ENCODE results near the gene PDS5A. TPM values are rescaled to one million over a fixed set of nuclear protein-coding genes. Genes with fewer than 3 reads are reported as not detected.
"Not testable (repeated sequence)": the region's sequence is repeated elsewhere in the genome, so short reads cannot be mapped to it uniquely, and the experiment has no call there.

The PDS5A gene
- total RNA-seq, 1 donor, result 70.9 TPM

DNA sequence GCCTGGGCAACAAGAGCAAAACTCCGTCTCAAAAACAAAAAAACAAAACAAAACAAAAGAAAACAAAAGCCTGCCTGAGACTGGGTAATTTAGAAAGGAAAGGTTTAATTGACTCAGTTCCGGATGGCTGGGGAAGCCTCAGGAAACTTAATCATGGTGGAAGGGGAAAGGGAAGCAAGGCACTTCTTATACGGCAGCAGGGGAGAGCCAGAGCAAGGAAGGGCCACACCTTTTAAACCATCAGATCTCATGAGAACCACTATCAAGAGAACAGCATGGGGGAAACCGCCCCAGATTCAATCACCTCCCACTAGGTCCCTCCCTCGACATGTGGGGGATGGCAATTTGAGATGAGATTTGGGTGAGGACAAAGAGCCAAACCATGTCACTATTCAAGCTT lies 157.5 kb downstream of the PDS5A start:
- Histone ChIP-seq H3K9me3 (ENCODE audit: low read depth, low read length) (no peaks in the 10 kb centered on the region), H3K79me2 (ENCODE audit: insufficient read depth, low read length) (no peaks in the 10 kb centered on the region), H4K20me1 (ENCODE audit: insufficient read depth, low read length) (no peaks in the 10 kb centered on the region), H3K36me3 (ENCODE audit: insufficient read depth, low read length) (no peaks in the 10 kb centered on the region), H3K4me3 (ENCODE audit: insufficient read depth, low read length) (no peak overlapping the region), H3K4me1 (ENCODE audit: insufficient read depth, low read length) (no peaks in the 10 kb centered on the region), H3K27me3 (ENCODE audit: insufficient read depth, low read length) (no peaks in the 10 kb centered on the region), H3K4me2 (ENCODE audit: insufficient read depth, low read length) (no peak overlapping the region), H3K27ac (ENCODE audit: low read depth, low read length) (no peak overlapping the region), H2AFZ (ENCODE audit: low read length) (no peak overlapping the region)
- no peak for DNase-seq (ENCODE audit: insufficient read length, low spot score, missing footprints)
- TF ChIP-seq, protein P1, sequence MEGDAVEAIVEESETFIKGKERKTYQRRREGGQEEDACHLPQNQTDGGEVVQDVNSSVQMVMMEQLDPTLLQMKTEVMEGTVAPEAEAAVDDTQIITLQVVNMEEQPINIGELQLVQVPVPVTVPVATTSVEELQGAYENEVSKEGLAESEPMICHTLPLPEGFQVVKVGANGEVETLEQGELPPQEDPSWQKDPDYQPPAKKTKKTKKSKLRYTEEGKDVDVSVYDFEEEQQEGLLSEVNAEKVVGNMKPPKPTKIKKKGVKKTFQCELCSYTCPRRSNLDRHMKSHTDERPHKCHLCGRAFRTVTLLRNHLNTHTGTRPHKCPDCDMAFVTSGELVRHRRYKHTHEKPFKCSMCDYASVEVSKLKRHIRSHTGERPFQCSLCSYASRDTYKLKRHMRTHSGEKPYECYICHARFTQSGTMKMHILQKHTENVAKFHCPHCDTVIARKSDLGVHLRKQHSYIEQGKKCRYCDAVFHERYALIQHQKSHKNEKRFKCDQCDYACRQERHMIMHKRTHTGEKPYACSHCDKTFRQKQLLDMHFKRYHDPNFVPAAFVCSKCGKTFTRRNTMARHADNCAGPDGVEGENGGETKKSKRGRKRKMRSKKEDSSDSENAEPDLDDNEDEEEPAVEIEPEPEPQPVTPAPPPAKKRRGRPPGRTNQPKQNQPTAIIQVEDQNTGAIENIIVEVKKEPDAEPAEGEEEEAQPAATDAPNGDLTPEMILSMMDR (IDR thresholded peaks at IDR 0.05; ENCODE audit: extremely low read depth, low read depth, low read length), result no peak

DNA sequence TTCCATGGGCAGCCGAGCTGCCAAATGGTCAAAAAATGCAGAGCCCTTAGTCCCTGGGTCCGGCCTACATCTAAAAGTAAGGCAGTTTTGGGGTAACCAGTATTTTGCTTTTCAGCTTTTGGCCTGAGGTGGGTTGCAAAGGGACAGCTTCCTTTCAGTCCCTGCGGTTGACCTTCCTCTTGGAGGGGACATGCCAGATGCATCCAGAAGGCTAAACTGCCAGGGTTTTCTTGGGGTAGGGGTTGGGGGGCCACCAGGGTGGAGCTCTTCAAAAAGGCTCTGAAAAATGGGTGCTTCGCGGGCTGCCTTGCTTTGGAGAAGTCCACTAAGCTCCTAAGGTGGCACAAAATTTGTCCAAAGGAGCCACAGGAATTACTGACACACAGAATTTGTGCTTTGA lies 159.1 kb downstream of the PDS5A start:
- TF ChIP-seq, protein P1 (IDR thresholded peaks at IDR 0.05; ENCODE audit: extremely low read depth, low read depth, low read length), result no peak
- H3K79me2 ChIP-seq (ENCODE audit: insufficient read depth, low read length), result no peaks in the 10 kb centered on the region
- no peak overlapping the region for H3K4me2 ChIP-seq (ENCODE audit: insufficient read depth, low read length)
- no peaks in the 10 kb centered on the region for H3K9me3 ChIP-seq (ENCODE audit: low read depth, low read length)
- no peaks in the 10 kb centered on the region for H4K20me1 ChIP-seq (ENCODE audit: insufficient read depth, low read length)
- no peak for DNase-seq (ENCODE audit: insufficient read length, low spot score, missing footprints)
- H3K36me3 ChIP-seq (ENCODE audit: insufficient read depth, low read length), result no peaks in the 10 kb centered on the region
- no peak overlapping the region for H2AFZ ChIP-seq (ENCODE audit: low read length)
- H3K27me3 ChIP-seq (ENCODE audit: insufficient read depth, low read length), result no peaks in the 10 kb centered on the region
- H3K4me3 ChIP-seq (ENCODE audit: insufficient read depth, low read length), result no peak overlapping the region
- no peaks in the 10 kb centered on the region for H3K4me1 ChIP-seq (ENCODE audit: insufficient read depth, low read length)
- no peak overlapping the region for H3K27ac ChIP-seq (ENCODE audit: low read depth, low read length)

DNA sequence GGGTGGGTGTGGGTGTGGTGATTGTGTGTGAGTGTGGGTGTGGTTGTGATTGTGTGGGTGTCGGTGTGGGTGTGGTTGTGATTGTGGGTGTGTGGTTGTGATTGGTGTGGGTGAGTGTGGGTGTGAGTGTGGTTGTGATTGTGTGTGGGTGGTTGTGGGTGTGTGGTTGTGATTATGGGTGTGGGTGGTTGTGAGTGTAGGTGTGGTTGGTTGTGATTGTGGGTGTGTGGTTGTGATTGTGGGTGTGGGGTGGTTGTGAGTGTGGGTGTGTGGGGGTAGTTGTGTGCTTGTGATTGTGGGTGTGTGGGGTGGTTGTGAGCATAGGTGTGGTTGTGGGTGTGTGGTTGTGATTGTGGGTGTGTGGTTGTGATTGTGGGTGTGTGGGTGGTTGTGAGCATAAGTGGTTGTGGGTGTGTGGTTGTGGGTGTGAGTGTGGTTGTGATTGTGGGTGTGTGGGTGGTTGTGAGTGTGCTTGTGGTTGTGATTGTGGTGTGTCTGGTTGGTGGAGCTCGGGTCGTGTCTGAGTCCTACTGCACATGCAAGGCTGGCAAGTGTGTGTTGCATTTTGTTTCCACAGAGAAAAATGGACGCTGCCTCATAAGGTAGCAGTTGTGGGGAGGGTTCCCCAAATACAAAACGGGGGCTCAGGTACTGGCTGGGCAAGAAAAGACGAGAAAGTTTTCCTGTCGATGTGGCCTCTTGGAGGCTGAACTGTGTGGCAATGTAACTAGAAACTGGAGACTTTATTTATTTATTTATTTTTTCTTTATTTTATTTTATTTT lies 163.1 kb downstream of the PDS5A start:
- Histone ChIP-seq H3K27ac (ENCODE audit: low read depth, low read length) (no peak overlapping the region), H3K27me3 (ENCODE audit: insufficient read depth, low read length) (no peaks in the 10 kb centered on the region), H3K4me3 (ENCODE audit: insufficient read depth, low read length) (no peak overlapping the region), H3K4me2 (ENCODE audit: insufficient read depth, low read length) (no peak overlapping the region), H3K36me3 (ENCODE audit: insufficient read depth, low read length) (no peaks in the 10 kb centered on the region), H2AFZ (ENCODE audit: low read length) (no peak overlapping the region), H4K20me1 (ENCODE audit: insufficient read depth, low read length) (no peaks in the 10 kb centered on the region), H3K9me3 (ENCODE audit: low read depth, low read length) (no peaks in the 10 kb centered on the region), H3K79me2 (ENCODE audit: insufficient read depth, low read length) (no peaks in the 10 kb centered on the region), H3K4me1 (ENCODE audit: insufficient read depth, low read length) (no peaks in the 10 kb centered on the region)
- peak; percentile 64 for DNase-seq (ENCODE audit: insufficient read length, low spot score, missing footprints)
- TF ChIP-seq, protein P1 (IDR thresholded peaks at IDR 0.05; ENCODE audit: extremely low read depth, low read depth, low read length), result no peak

DNA sequence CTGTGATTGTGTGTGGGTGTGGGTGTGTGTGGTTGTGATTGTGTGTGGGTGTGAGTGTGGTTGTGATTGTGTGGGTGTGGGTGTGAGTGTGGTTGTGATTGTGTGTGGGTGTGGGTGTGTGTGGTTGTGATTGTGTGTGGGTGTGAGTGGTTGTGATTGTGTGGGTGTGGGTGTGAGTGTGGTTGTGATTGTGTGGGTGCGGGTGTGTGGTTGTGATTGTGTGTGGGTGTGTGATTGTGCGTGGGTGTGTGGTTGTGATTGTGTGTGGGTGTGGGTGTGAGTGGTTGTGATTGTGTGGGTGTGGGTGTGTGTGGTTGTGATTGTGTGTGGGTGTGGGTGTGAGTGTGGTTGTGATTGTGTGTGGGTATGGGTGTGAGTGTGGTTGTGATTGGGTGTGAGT lies 163.9 kb downstream of the PDS5A start:
- not testable (repeated sequence) for H3K36me3 ChIP-seq (ENCODE audit: insufficient read depth, low read length); H3K4me3 ChIP-seq (ENCODE audit: insufficient read depth, low read length); H3K4me2 ChIP-seq (ENCODE audit: insufficient read depth, low read length); H3K27ac ChIP-seq (ENCODE audit: low read depth, low read length); H4K20me1 ChIP-seq (ENCODE audit: insufficient read depth, low read length); H3K79me2 ChIP-seq (ENCODE audit: insufficient read depth, low read length); H2AFZ ChIP-seq (ENCODE audit: low read length); H3K27me3 ChIP-seq (ENCODE audit: insufficient read depth, low read length); H3K9me3 ChIP-seq (ENCODE audit: low read depth, low read length); DNase-seq (ENCODE audit: insufficient read length, low spot score, missing footprints); H3K4me1 ChIP-seq (ENCODE audit: insufficient read depth, low read length)

DNA sequence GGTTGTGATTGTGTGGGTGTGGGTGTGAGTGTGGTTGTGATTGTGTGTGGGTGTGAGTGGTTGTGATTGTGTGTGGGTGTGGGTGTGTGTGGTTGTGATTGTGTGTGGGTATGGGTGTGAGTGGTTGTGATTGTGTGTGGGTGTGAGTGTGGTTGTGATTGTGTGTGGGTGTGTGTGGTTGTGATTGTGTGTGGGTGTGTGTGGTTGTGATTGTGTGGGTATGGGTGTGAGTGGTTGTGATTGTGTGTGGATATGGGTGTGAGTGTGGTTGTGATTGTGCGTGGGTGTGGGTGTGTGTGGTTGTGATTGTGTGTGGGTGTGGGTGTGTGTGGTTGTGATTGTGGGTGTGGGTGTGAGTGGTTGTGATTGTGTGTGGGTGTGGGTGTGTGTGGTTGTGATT lies 164.7 kb downstream of the PDS5A start:
- H3K79me2 ChIP-seq (ENCODE audit: insufficient read depth, low read length); H2AFZ ChIP-seq (ENCODE audit: low read length); DNase-seq (ENCODE audit: insufficient read length, low spot score, missing footprints); H4K20me1 ChIP-seq (ENCODE audit: insufficient read depth, low read length); H3K36me3 ChIP-seq (ENCODE audit: insufficient read depth, low read length); H3K4me1 ChIP-seq (ENCODE audit: insufficient read depth, low read length); H3K9me3 ChIP-seq (ENCODE audit: low read depth, low read length); H3K27ac ChIP-seq (ENCODE audit: low read depth, low read length); H3K4me3 ChIP-seq (ENCODE audit: insufficient read depth, low read length); H3K4me2 ChIP-seq (ENCODE audit: insufficient read depth, low read length); H3K27me3 ChIP-seq (ENCODE audit: insufficient read depth, low read length): not testable (repeated sequence)
